B cell (primary cell): ENCODE results near the gene ATPAF2. TPM values are rescaled to one million over a fixed set of nuclear protein-coding genes. Genes with fewer than 3 reads are reported as not detected.

Source experiments
- ATAC-seq: fragments of 200-7000 bp; cut with Tn5 transposase; one replicate; pipeline ENCODE4 v1.10.0; 2021; ENCODE audit warnings: low read depth, mild to moderate bottlenecking, moderate number of reproducible peaks, moderate library complexity
- CTCF ChIA-PET: fragments of 350-600 bp; sonication (Branson Sonifier 250); formaldehyde crosslinking; loops from one replicate; lab custom pipeline; 2021; ENCODE audit warnings: antibody characterized with exemption, inconsistent platforms; lab: Charles Lee
- POLR2A ChIA-PET: fragments of 350-600 bp; sonication (Branson Sonifier 250); formaldehyde crosslinking; loops from one replicate; lab custom pipeline; 2021; ENCODE audit warnings: antibody characterized with exemption; lab: Charles Lee
- DNase-seq: peaks from one replicate; pipeline ENCODE4 v3.0.0; 2013
- H2AFZ ChIP-seq: 2 replicates; pipeline ENCODE4 v1.6.1; 2012; ENCODE audit warnings: mild to moderate bottlenecking, low read depth, low read length; ENCODE audit not compliant: insufficient read depth, poor library complexity, severe bottlenecking
- H3K27ac ChIP-seq, 2 donors: 1 replicate in 1 of 2; 2 replicates in 1 of 2; pipeline ENCODE4 v1.5.1; 2012 to 2013; ENCODE audit warnings: low read length in 2 of 2, mild to moderate bottlenecking in 2 of 2, moderate library complexity in 1 of 2
- H3K27me3 ChIP-seq, 4 experiments: fragments of 200-600 bp in 1 of 4; sonication (generic) in 1 of 4; replicated peaks in 1 of 4; 1 replicate in 2 of 4; 2 replicates in 2 of 4; pipeline versions ENCODE4 v1.6.1 to v1.7.0; 2013 to 2016; ENCODE audit warnings: low read length in 3 of 4, mild to moderate bottlenecking in 2 of 4, mixed read lengths in 1 of 4, moderate library complexity in 1 of 4; ENCODE audit not compliant: insufficient read depth in 4 of 4, control insufficient read depth in 3 of 4; ENCODE audit errors: control extremely low read depth in 1 of 4
- H3K36me3 ChIP-seq, 2 experiments: replicated peaks in 1 of 2; 1 replicate in 1 of 2; 2 replicates in 1 of 2; pipeline versions ENCODE4 v1.6.1 to v1.7.1; 2013; ENCODE audit warnings: low read length in 1 of 2; ENCODE audit not compliant: insufficient read depth in 2 of 2, control insufficient read depth in 1 of 2; ENCODE audit errors: control extremely low read depth in 1 of 2, extremely low read depth in 1 of 2
- H3K4me1 ChIP-seq, 2 donors: fragments of 200-600 bp in 1 of 2; sonication (generic) in 1 of 2; 1 replicate in 1 of 2; 2 replicates in 1 of 2; pipeline versions ENCODE4 v1.5.1 to v1.6.1; 2013 to 2017; ENCODE audit warnings: low read length in 2 of 2; ENCODE audit not compliant: control insufficient read depth in 2 of 2, insufficient read depth in 2 of 2
- H3K4me2 ChIP-seq: replicated peaks from 2 replicates; pipeline ENCODE3; 2012; ENCODE audit warnings: mild to moderate bottlenecking, low read depth, low read length; ENCODE audit not compliant: poor library complexity, severe bottlenecking
- H3K4me3 ChIP-seq, 5 experiments: fragments of 200-600 bp in 1 of 5; sonication (generic) in 1 of 5; 1 replicate in 3 of 5; 2 replicates in 2 of 5; pipeline versions ENCODE4 v1.5.1 to v1.7.0; 2011 to 2016; ENCODE audit warnings: low read length in 4 of 5, mild to moderate bottlenecking in 4 of 5, low read depth in 2 of 5, control low read depth in 1 of 5, moderate library complexity in 1 of 5; ENCODE audit not compliant: insufficient read depth in 1 of 5; ENCODE audit errors: control extremely low read depth in 1 of 5, extremely low read depth in 1 of 5
- H3K79me2 ChIP-seq: fragments of 200-600 bp; sonication (generic); one replicate; pipeline ENCODE4 v1.6.0; 2016; ENCODE audit warnings: low read length; ENCODE audit not compliant: control insufficient read depth, insufficient read depth
- H3K9ac ChIP-seq: fragments of 200-600 bp; sonication (generic); 2 replicates; pipeline ENCODE4 v1.6.1; 2017; ENCODE audit warnings: mild to moderate bottlenecking, low read length, moderate library complexity
- H3K9me3 ChIP-seq, 3 donors: one replicate each; pipeline versions ENCODE4 v1.6.1 to v1.7.1; 2013; ENCODE audit warnings: low read length in 2 of 3; ENCODE audit not compliant: control insufficient read depth in 2 of 3, insufficient read depth in 1 of 3; ENCODE audit errors: control extremely low read depth in 1 of 3
- H4K20me1 ChIP-seq: 2 replicates; pipeline ENCODE4 v1.6.0; 2012; ENCODE audit warnings: mild to moderate bottlenecking, low read length; ENCODE audit not compliant: insufficient read depth, control insufficient read depth, poor library complexity, severe bottlenecking
- H3K27ac Mint-ChIP-seq: one replicate; pipeline ENCODE4 v1.8.0; 2021; ENCODE audit warnings: mixed read lengths
- H3K27me3 Mint-ChIP-seq: one replicate; pipeline ENCODE4 v1.8.0; 2021; ENCODE audit warnings: mixed read lengths
- H3K4me1 Mint-ChIP-seq: one replicate; pipeline ENCODE4 v1.8.0; 2021; ENCODE audit warnings: mixed read lengths
- H3K4me3 Mint-ChIP-seq: one replicate; pipeline ENCODE4 v1.8.0; 2021; ENCODE audit warnings: mixed read lengths
- H3K9me3 Mint-ChIP-seq: one replicate; pipeline ENCODE4 v1.8.0; 2022; ENCODE audit warnings: mixed read lengths; ENCODE audit not compliant: insufficient read depth
- EZH2 ChIP-seq: IDR thresholded peaks from 2 replicates; pipeline ENCODE4 v1.6.1; 2012; ENCODE audit warnings: borderline replicate concordance, low read depth, mild to moderate bottlenecking, moderate library complexity, low read length; ENCODE audit not compliant: insufficient read depth, poor library complexity, severe bottlenecking
- WGBS: methylation state at CpG from one replicate; pipeline ENCODE4 v1.1.5; 2013; ENCODE audit warnings: missing lambda C conversion rate; ENCODE audit not compliant: insufficient coverage; 5-methylcytosine and 5-hydroxymethylcytosine counted together
- intact Hi-C: fragments of 100-400 bp; cut with micrococcal nuclease; formaldehyde crosslinking; loops from one replicate; pipeline ENCODE4 v1.10.0; 2022
- polyA plus RNA-seq: library from polyadenylated mRNA; depleted of rRNA; stranded (reverse); fragments of >200 nt; gene quantifications from 2 replicates; pipeline ENCODE4 v1.2.3, GENCODE V29; 2012
- total RNA-seq, 2 donors: library from RNA; stranded (reverse); fragments of 120-200 nt in 1 of 2; gene quantifications; 1 replicate in 1 of 2; 2 replicates in 1 of 2; pipeline versions ENCODE4 v1.2.3 to v1.2.4, GENCODE V29; 2013 to 2022
- TF ChIP-seq, protein P1 (sequence below): fragments of 200-600 bp; IDR thresholded peaks from one replicate; pipeline ENCODE4 v1.8.0; 2022; ENCODE audit warnings: antibody characterized with exemption, mild to moderate bottlenecking

Gene ATPAF2
- total and polyA plus RNA-seq, 2 donors (not counting 1 experiment from before 2014, with no cell fraction given), result 60.5 to 73.5 TPM

DNA sequence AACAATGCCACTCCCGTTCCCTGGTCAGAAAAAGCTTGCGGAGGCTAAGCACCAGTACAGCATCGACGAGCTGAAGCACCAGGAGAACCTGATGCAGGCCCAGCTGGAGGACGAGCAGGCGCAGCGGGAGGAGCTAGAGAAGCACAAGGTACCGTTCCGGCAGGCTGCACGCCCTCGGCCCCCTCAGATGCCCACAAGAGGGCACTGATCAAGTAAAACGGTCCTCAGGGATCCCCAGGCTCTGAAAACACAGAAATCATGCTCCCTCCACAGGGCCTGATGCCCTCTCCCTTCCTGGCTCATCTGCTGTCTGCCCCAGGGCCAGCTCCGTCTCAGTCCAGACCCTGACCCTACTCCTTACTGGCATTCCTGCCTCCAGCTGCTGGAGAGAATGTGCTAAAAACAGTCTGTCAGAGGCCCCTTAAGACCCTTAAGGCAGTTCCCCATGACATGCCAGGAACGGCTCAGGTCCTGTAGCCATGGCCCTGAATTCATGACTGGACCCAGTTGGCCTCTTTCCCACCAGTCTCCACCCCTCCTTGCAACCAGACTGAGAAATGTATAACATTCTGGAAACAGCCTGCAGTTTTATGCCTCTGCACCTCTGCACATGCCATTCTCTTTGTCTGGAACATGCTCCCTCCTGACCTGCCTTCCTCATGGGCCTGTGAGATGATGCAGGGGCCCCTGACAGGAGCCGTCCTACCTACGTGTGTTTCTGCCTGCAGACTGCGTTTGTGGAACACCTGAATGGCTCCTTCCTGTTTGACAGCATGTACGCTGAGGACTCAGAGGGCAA is 44.5 kb downstream of the ATPAF2 start:
- Histone ChIP-seq H3K36me3 (no peaks in the 10 kb centered on the region), H3K9ac (no peak overlapping the region), H3K9me3 (no peaks in the 10 kb centered on the region), H2AFZ (no peak overlapping the region), H4K20me1 (no peaks in the 10 kb centered on the region), H3K27me3 (no peaks in the 10 kb centered on the region), H3K27ac (no peak overlapping the region), H3K79me2 (no peaks in the 10 kb centered on the region), H3K4me2 (no peak overlapping the region), H3K4me3 (no peak overlapping the region), H3K4me1 (no peaks in the 10 kb centered on the region)
- H3K9me3 Mint-ChIP-seq, result no peaks in the 10 kb centered on the region
- intact Hi-C loops, result no loop called here
- ChIA-PET POLR2A (no interaction called here), CTCF (interaction anchor here (0.7 kb wide), 1 partner anchor 39 kb away, joined by 3 read pairs; no protein-coding TSS in a partner anchor)
- H3K27ac Mint-ChIP-seq, result no peak overlapping the region
- no peaks in the 10 kb centered on the region for H3K27me3 Mint-ChIP-seq
- DNase-seq (no peak), ATAC-seq (no peak)
- H3K4me3 Mint-ChIP-seq, result no peak overlapping the region
- WGBS, result 68% methylated on average over 18 of the region's 18 CpGs
- no peaks in the 10 kb centered on the region for H3K4me1 Mint-ChIP-seq
- TF ChIP-seq, protein P1, sequence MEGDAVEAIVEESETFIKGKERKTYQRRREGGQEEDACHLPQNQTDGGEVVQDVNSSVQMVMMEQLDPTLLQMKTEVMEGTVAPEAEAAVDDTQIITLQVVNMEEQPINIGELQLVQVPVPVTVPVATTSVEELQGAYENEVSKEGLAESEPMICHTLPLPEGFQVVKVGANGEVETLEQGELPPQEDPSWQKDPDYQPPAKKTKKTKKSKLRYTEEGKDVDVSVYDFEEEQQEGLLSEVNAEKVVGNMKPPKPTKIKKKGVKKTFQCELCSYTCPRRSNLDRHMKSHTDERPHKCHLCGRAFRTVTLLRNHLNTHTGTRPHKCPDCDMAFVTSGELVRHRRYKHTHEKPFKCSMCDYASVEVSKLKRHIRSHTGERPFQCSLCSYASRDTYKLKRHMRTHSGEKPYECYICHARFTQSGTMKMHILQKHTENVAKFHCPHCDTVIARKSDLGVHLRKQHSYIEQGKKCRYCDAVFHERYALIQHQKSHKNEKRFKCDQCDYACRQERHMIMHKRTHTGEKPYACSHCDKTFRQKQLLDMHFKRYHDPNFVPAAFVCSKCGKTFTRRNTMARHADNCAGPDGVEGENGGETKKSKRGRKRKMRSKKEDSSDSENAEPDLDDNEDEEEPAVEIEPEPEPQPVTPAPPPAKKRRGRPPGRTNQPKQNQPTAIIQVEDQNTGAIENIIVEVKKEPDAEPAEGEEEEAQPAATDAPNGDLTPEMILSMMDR, result no peak
- no peak for TF ChIP-seq EZH2

DNA sequence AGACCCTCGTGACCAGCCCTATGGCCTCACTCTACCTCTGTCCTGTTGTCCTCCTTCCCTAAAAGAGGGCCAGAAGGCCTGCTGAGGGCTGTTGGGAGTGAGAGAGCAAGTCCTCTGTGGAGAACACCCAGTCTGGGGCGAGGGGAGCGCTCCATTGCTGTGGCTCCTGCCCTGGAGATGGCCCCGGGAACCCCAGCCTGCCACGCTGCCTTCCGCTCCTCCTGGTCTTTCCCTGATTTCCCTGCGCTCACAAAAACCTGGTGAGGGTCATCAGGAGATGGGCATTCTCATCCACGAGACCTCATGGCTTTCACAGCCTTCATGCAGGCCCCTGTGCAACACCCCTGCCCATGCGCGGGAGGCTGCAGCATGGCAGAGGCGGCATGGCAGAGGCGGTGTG is 45.1 kb downstream of the ATPAF2 start:
- H4K20me1 ChIP-seq, result no peaks in the 10 kb centered on the region
- H3K27ac ChIP-seq, result no peak overlapping the region
- Mint-ChIP-seq H3K4me3 (no peak overlapping the region), H3K4me1 (no peaks in the 10 kb centered on the region), H3K27me3 (no peaks in the 10 kb centered on the region), H3K27ac (no peak overlapping the region), H3K9me3 (no peaks in the 10 kb centered on the region)
- H2AFZ ChIP-seq, result no peak overlapping the region
- no peak overlapping the region for H3K9ac ChIP-seq
- intact Hi-C loops, result no loop called here
- ChIA-PET CTCF (interaction anchor here (0.7 kb wide), 1 partner anchor 40 kb away, joined by 3 read pairs; no protein-coding TSS in a partner anchor), POLR2A (no interaction called here)
- no peak overlapping the region for H3K4me2 ChIP-seq
- TF ChIP-seq, protein P1, result no peak
- no peak for TF ChIP-seq EZH2
- ATAC-seq, result no peak
- H3K27me3 ChIP-seq, result no peaks in the 10 kb centered on the region
- H3K9me3 ChIP-seq, result no peaks in the 10 kb centered on the region
- 96% methylated on average over 11 of the region's 12 CpGs for WGBS
- H3K36me3 ChIP-seq, result no peaks in the 10 kb centered on the region
- no peaks in the 10 kb centered on the region for H3K4me1 ChIP-seq
- H3K79me2 ChIP-seq, result no peaks in the 10 kb centered on the region
- H3K4me3 ChIP-seq, result no peak overlapping the region
- DNase-seq, result no peak
